Stimulated activated naive CD8-positive, alpha-beta T cell treated with anti-CD3 and anti-CD28 coated beads, Interleukin-15, Interleukin-2, amounts not matched to agents 100 U/mL and 50 U/mL, for 24 hours (primary cell): ENCODE results near the gene ADAM29.
"Not testable (repeated sequence)": the region's sequence is repeated elsewhere in the genome, so short reads cannot be mapped to it uniquely, and the experiment has no call there.

ENCODE experiments used
- ATAC-seq: fragments of 150-1000 bp; cut with Tn5 transposase; one replicate; pipeline ENCODE4 v1.10.0; 2021
- DNase-seq: peaks from one replicate; pipeline ENCODE4 v3.0.0; 2021

ADAM29 gene

DNA sequence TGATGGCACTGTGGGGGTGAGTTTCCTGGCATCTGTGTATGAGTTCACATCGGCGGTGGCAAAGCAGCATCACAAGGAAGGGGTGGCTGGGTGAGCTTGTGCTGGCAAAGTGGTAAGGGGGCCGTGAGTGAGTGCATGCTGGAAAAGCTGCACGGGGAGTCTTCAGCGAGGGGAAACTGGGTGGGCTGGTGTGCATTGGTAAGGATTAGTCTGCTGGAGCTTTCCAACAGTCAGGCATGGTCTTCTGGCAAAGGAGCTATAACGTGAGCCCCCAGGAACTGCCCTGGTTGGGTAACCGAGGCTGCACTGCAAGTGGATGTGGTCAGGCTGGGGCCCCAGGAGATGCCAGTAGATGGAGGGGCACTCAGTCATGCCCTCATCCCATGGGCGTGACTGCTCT is 30.7 kb downstream of the ADAM29 start:
- ATAC-seq (no peak), DNase-seq (no peak)

GRCh38 chr4:174972911-174973310 is 54.8 kb downstream of the ADAM29 start:
- DNase-seq = no peak
- no peak for ATAC-seq

DNA sequence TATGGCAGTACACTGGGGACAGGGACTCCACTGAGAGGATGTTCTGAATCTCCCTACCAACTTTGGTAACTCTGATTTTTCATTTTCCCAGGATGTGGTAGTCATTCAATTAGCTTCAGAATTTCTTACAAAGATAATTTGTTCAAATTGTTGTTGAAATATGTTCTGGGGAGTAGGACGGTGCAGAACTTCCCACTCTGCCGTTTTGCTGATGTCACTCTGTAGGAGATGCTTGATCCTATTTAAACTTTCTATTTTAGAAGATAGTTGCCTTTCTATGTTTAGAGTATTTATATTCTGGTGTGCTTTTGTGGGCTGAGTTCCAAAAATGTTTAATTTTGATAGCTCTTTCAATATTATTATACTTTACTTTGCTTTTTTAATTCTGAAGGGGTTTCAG is 55.2 kb downstream of the ADAM29 start:
- DNase-seq (no peak), ATAC-seq (no peak)

GRCh38 chr4:174983128-174983750 is 65.1 kb downstream of the ADAM29 start:
- ATAC-seq = no peak
- DNase-seq = no peak

GRCh38 chr4:174983870-174984269 is 65.7 kb downstream of the ADAM29 start:
- DNase-seq, ATAC-seq: not testable (repeated sequence)

- ATAC-seq (no peak), DNase-seq (no peak)
Observed at GRCh38 chr4:174989791-174990190, 71.6 kb downstream of the ADAM29 start.

DNA sequence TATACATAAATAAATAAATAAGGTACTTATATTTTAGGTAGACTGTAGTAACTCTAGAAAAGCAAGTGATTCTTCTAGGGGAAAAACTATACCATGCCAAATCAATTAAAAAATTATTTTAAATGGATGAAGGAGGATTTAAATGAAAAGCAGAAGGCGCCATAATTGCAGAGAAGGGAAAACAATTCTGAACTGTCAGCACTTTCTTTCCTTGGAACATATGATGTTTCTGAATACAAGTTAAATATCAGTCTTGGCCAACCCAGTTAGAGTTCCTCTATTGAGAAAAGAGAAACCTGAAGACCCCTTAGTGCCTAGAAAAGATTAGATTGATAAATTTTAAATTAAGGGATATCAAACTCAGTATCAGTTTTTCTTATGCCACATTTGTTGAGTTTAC is 75.8 kb downstream of the ADAM29 start:
- no peak for ATAC-seq
- no peak for DNase-seq

DNA sequence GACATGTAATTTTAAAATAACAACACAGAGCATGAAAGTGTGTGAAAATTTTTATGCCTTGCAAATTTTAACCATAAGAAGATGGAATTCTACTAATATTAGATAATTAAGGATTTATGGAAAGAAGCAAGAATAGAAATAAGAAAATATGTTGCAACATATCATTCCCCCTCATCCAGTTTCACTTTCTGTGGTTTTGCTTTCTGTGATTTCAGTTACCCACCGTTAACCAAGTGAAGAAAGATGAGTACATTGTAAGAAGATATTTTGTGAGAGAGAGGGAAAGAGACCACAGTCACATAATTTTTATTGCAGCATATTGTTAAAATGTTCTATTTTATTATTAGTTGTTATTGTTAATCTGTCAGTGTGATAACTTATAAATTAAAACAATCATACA is 77.9 kb downstream of the ADAM29 start:
- DNase-seq (no peak), ATAC-seq (no peak)

GRCh38 chr4:174999407-174999806 is 81.2 kb downstream of the ADAM29 start:
- no peak for DNase-seq
- ATAC-seq = no peak

DNA sequence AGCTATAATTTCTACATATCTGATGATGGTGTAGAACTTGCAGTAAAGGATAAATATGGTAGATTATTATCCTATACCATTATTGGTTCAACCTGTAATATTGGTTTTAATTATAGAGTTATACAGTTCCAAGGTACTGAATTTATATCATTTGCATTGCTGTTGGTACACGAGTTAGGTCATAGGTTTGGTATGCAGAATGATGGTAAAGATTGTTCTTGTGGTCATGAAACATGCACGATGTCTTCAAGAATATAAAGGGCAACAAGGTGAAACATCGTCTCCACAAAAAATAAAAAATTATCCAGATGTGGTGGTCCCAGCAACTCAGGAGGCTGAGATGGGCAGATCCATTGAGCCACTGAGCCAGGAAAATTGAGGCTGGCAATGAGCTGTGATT is 99.6 kb downstream of the ADAM29 start:
- no peak for ATAC-seq
- DNase-seq = no peak

DNA sequence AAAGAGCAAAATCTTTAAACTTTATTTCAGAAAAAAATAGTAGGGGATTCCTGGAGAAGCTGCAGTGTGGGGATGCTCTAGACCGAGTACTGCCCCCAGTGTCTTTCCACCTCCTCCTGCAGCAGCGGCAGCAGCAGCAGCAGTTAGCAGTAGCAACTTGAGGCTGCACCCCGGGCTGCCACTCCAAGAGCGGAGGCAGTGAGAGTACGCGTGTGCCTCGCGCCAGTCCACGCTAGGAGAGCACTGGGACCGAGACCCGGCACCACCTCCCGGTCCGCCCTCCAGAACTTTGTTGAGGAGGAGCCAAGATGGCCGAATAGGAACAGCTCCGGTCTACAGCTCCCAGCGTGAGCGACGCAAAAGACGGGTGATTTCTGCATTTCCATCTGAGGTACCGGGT is 101.3 kb downstream of the ADAM29 start:
- DNase-seq, ATAC-seq: not testable (repeated sequence)
